Measurements from ENCODE around the gene PDCD4. TPM values are rescaled to one million over a fixed set of nuclear protein-coding genes. Genes with fewer than 3 reads are reported as not detected.

PDCD4 gene
- total and polyA plus RNA-seq, 4 donors, result 14.7 to 94.4 (median 25.1) TPM

- WGBS, result 58% methylated on average over 3 of the region's 3 CpGs
- TF ChIP-seq HNF4A (conservative IDR thresholded peaks at IDR 0.05) (no peak), YY1 (IDR thresholded peaks at IDR 0.05) (no peak), REST (IDR thresholded peaks at IDR 0.05) (no peak), NR2F2 (IDR thresholded peaks at IDR 0.05) (no peak), ZBTB33 (IDR thresholded peaks at IDR 0.05) (no peak), FOXA1 (IDR thresholded peaks at IDR 0.05) (no peak), FOXA2 (IDR thresholded peaks at IDR 0.05) (no peak), TAF1 (conservative IDR thresholded peaks at IDR 0.05) (no peak), RAD21 (IDR thresholded peaks at IDR 0.05) (no peak), HNF4G (IDR thresholded peaks at IDR 0.05) (no peak), RXRA (IDR thresholded peaks at IDR 0.05) (no peak), EGR1 (IDR thresholded peaks at IDR 0.05; ENCODE audit: low read depth in 2 of 2) (no peak), GABPA (IDR thresholded peaks at IDR 0.05 in 1 of 2, conservative IDR thresholded peaks at IDR 0.05 in 1 of 2) (no peak), JUND (IDR thresholded peaks at IDR 0.05) (no peak), SP1 (IDR thresholded peaks at IDR 0.05) (no peak)
- TF ChIP-seq, protein P1, sequence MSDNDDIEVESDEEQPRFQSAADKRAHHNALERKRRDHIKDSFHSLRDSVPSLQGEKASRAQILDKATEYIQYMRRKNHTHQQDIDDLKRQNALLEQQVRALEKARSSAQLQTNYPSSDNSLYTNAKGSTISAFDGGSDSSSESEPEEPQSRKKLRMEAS (IDR thresholded peaks at IDR 0.05), result no peak
- TF ChIP-seq, protein P2, sequence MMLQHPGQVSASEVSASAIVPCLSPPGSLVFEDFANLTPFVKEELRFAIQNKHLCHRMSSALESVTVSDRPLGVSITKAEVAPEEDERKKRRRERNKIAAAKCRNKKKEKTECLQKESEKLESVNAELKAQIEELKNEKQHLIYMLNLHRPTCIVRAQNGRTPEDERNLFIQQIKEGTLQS (IDR thresholded peaks at IDR 0.05), result no peak
- TF ChIP-seq, protein P3, sequence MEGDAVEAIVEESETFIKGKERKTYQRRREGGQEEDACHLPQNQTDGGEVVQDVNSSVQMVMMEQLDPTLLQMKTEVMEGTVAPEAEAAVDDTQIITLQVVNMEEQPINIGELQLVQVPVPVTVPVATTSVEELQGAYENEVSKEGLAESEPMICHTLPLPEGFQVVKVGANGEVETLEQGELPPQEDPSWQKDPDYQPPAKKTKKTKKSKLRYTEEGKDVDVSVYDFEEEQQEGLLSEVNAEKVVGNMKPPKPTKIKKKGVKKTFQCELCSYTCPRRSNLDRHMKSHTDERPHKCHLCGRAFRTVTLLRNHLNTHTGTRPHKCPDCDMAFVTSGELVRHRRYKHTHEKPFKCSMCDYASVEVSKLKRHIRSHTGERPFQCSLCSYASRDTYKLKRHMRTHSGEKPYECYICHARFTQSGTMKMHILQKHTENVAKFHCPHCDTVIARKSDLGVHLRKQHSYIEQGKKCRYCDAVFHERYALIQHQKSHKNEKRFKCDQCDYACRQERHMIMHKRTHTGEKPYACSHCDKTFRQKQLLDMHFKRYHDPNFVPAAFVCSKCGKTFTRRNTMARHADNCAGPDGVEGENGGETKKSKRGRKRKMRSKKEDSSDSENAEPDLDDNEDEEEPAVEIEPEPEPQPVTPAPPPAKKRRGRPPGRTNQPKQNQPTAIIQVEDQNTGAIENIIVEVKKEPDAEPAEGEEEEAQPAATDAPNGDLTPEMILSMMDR (IDR thresholded peaks at IDR 0.05; ENCODE audit: low read depth, low read length, missing input control), result no peak
- no peak overlapping the region for H3K27ac ChIP-seq (ENCODE audit: low read depth in 1 of 2, low read length in 2 of 2)
- DNase-seq (ENCODE audit: low spot score), result no peak
- H3K9ac ChIP-seq (ENCODE audit: low read depth in 1 of 2, low read length in 2 of 2), result no peak overlapping the region
- no peaks in the 10 kb centered on the region for H3K9me3 ChIP-seq (ENCODE audit: control insufficient read depth in 4 of 4, low read length in 3 of 4)
- no peaks in the 10 kb centered on the region for H3K27me3 ChIP-seq (ENCODE audit: control insufficient read depth in 4 of 4, insufficient read depth in 4 of 4, low read length in 3 of 4)
- H3K4me1 ChIP-seq (ENCODE audit: control insufficient read depth in 4 of 4, insufficient read depth in 4 of 4, low read length in 3 of 4), result peaks cover 13 to 41% (median 24%) of the 10 kb centered on the region in 4 donors
- no peaks in the 10 kb centered on the region for H3K36me3 ChIP-seq (ENCODE audit: control insufficient read depth in 4 of 4, insufficient read depth in 3 of 4, low read depth in 1 of 4, low read length in 3 of 4)
- no peak overlapping the region for H3K4me3 ChIP-seq (ENCODE audit: low read depth in 1 of 3, low read length in 3 of 3)
Observed at GRCh38 chr10:110840923-110841428, 30.8 kb upstream of the PDCD4 start.

All from liver (tissue), 9 donors.